Stimulated activated CD8-positive, alpha-beta memory T cell treated with anti-CD3 and anti-CD28 coated beads, Interleukin-15, amount 100 ng/mL, for 24 hours (primary cell): ENCODE results near the gene CCR8.
"Not testable (repeated sequence)": the region's sequence is repeated elsewhere in the genome, so short reads cannot be mapped to it uniquely, and the experiment has no call there.

Source experiments
- DNase-seq: peaks from one replicate; pipeline ENCODE4 v3.0.0-alpha.2; 2020; ENCODE audit warnings: low read depth

Gene CCR8

GRCh38 chr3:39349080-39349479, 19.6 kb downstream of the CCR8 start:
- DNase-seq = no peak

GRCh38 chr3:39350714-39351113, 21.2 kb downstream of the CCR8 start:
- no peak for DNase-seq

GRCh38 chr3:39351134-39351533, 21.6 kb downstream of the CCR8 start:
- not testable (repeated sequence) for DNase-seq

- not testable (repeated sequence) for DNase-seq
These were observed 23.8 kb downstream of the CCR8 start for GRCh38 chr3:39353168-39353927.

- no peak for DNase-seq
These were observed 28.8 kb downstream of the CCR8 start for GRCh38 chr3:39358333-39358732.

GRCh38 chr3:39361252-39361927, 31.9 kb downstream of the CCR8 start:
- DNase-seq = no peak

GRCh38 chr3:39362192-39362591, 32.7 kb downstream of the CCR8 start:
- no peak for DNase-seq

- DNase-seq = no peak
These were observed 33.3 kb downstream of the CCR8 start for GRCh38 chr3:39362812-39363211.

- not testable (repeated sequence) for DNase-seq
These were observed 40.9 kb downstream of the CCR8 start for GRCh38 chr3:39370450-39370849.

- DNase-seq = no peak
These were observed 43.3 kb downstream of the CCR8 start for GRCh38 chr3:39372833-39373232.

GRCh38 chr3:39376959-39377634, 47.6 kb downstream of the CCR8 start:
- no peak for DNase-seq

- no peak for DNase-seq
These were observed 48.6 kb downstream of the CCR8 start for GRCh38 chr3:39378088-39378487.

- no peak for DNase-seq
These were observed 49.7 kb downstream of the CCR8 start for GRCh38 chr3:39378957-39379777.

GRCh38 chr3:39379778-39380155, 50.3 kb downstream of the CCR8 start:
- no peak for DNase-seq

GRCh38 chr3:39381432-39381831, 51.9 kb downstream of the CCR8 start:
- DNase-seq = no peak
